Measurements from ENCODE around the gene POU6F2.

DNA sequence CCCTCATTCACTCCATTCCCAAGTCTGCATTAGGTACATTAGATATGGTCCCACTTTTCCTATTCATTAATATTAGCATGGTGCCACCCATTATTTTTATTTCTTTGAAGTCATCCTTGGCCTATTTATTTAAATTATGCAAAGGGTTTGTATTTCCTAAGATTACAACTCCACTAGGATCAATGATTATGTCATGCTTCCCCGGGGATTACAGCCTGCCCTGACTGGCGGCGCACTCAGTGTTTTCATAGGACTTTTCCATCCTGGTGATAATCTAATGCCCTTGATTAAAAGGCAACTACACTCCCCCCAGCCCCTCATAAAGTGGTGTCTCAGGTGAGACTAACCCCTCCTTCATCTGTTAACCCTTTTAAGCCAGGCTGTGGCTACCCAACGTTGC lies 187.2 kb downstream of the POU6F2 start:
- TF ChIP-seq, protein P1, sequence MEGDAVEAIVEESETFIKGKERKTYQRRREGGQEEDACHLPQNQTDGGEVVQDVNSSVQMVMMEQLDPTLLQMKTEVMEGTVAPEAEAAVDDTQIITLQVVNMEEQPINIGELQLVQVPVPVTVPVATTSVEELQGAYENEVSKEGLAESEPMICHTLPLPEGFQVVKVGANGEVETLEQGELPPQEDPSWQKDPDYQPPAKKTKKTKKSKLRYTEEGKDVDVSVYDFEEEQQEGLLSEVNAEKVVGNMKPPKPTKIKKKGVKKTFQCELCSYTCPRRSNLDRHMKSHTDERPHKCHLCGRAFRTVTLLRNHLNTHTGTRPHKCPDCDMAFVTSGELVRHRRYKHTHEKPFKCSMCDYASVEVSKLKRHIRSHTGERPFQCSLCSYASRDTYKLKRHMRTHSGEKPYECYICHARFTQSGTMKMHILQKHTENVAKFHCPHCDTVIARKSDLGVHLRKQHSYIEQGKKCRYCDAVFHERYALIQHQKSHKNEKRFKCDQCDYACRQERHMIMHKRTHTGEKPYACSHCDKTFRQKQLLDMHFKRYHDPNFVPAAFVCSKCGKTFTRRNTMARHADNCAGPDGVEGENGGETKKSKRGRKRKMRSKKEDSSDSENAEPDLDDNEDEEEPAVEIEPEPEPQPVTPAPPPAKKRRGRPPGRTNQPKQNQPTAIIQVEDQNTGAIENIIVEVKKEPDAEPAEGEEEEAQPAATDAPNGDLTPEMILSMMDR (IDR thresholded peaks at IDR 0.05 in 4 of 5, conservative IDR thresholded peaks at IDR 0.05 in 1 of 5), result no peak
- no peak for TF ChIP-seq POLR2A (IDR thresholded peaks at IDR 0.05)
